Measurements from ENCODE around the gene SHB.
"Not testable (repeated sequence)": the region's sequence is repeated elsewhere in the genome, so short reads cannot be mapped to it uniquely, and the experiment has no call there.

SHB gene

GRCh38 chr9:37906312-37907239, 162.5 kb downstream of the SHB start:
- DNase-seq, result no peak

GRCh38 chr9:37905776-37906175, 163.3 kb downstream of the SHB start:
- DNase-seq, result no peak

- no peak for DNase-seq
Measured at GRCh38 chr9:37905131-37905505, 163.9 kb downstream of the SHB start.

DNA sequence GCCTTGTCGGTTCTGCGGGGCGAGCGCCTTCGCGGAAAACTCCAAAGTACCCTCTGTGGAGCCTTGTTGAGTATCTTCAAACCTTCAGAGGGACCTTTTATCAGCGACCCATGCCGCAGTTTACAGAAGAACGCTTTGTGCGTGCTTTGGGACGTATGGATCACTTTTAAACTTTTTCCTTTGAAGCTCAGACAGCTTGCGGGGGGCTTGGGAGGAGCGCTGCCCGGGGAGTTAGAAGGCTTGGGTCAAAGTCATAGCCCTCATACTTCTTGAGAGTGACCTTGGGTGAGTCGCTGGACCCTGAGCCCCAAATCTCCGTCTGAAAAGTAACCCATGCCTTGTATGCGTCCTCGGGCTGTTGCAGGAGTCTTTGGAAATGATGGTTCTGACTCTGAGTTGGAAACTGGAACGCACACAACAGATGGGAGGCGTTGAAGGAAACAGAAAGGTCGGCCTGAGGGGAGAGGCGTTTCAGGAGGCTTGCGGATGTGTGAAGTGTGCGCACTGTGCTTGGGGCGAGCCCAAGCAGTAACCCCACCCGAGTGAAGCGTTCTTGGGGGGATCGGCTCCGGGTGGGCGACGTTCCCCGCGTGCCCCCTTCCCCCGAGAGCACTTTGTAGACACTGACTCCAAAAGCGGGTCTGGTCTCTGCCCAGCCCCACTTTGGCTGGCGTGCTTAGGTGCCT, 164.4 kb downstream of the SHB start:
- peak in 2 of 56 donors; percentile 58 to 59 for DNase-seq

GRCh38 chr9:37903647-37904444, 165.2 kb downstream of the SHB start, which contains the start of gene SLC25A51:
Gene SLC25A51, minus strand, starts transcription at chr9:37904127. Its CDS starts 15,577 bp downstream, at chr9:37888550.
- DNase-seq, result peak; percentile 45 to 98 (median 88)

DNA sequence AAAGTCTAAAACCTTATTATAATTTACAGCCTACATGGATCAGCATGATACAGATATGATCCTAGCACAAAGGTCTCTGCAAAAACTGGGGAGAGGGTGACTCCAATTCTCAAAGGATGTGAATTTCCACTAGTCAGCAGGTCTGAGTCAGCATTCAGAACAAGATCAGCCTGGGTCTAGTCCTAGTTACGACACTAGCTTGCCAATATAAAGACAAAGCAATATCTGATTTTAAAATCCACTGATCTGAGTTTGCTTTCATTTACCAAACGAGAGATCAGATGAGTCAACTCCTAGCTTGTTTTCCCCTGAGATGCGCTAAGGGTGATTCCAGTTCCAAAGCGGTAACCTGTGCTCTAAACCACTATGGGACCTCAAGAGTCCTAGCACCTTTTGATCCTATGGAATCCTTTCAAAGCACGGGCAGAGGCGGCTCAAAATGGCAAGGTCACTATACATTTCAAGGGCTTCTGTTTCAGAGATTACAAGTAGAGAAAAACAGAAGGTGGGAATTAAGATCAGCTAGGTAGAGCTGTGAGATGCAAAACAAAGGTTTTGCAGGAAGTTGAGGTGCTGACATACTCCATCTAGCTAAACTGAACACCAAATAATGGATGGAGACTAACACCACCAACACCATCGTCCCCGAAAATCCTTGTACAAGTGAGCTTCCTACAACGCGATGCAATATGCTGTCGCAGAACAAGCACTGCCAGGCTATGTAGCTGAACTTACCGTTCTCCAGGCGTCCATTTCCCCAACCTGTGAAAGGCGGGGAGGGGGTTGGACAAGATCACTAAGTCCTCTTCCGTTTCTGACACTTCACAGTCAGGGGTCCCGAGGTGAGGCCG, 166.0 kb downstream of the SHB start:
- DNase-seq, result peak in 1 of 56 donors; percentile 64

- no peak for DNase-seq
Measured at GRCh38 chr9:37902131-37902530, 166.9 kb downstream of the SHB start.

DNA sequence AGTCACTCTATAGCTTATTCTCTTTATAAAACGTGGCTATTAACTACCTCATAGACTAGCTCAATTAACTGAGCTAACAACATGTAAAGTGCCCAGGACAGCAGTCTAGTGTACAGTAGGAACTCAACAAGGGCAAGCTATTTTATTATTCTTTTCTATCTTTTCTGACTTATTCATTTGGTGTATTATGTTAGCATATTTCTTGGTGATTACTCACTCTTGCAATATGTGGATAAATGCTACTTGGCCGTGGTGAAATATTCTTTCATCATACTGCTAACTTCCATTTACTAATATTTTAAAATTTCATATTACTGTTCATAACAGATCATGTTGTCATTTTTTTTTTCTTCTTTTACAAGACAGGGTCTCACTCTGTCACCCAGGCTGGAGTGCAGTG, 170.0 kb downstream of the SHB start:
- no peak for DNase-seq

- DNase-seq, result no peak
Measured at GRCh38 chr9:37897665-37898064, 171.4 kb downstream of the SHB start.

GRCh38 chr9:37892063-37892462, 177.0 kb downstream of the SHB start:
- no peak for DNase-seq

GRCh38 chr9:37891042-37891441, 178.0 kb downstream of the SHB start:
- DNase-seq, result not testable (repeated sequence)

GRCh38 chr9:37889536-37889935, 179.5 kb downstream of the SHB start:
- DNase-seq, result no peak

DNA sequence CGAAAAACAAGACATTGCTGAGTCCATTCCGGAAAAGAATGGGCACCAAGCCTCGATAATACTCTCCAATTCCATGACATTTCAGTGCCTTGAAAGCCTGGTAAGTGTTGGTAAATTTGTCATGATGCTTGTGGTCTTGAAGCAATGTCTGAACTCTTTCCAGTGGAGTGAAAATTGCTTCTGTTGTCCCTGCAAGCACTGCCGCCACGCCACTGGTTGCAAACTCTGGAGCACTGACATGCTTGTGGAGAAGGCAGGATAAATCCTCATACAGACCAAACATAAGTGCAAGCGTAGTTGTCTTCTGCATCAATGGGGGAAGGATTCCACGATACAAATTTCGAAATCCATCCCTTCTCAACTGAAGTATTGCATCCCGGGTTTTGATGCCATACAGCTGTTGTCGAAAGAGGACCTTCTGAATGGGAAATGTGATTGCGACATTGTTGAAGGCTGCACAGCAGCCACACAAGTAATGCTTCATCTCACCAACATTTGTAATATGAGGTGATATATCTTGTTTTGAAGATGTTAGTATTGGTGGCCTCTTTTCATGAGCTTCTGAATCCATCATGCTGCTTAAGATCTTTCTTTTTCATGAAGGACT, 180.9 kb downstream of the SHB start:
- not testable (repeated sequence) for DNase-seq

- no peak for DNase-seq
Measured at GRCh38 chr9:37880916-37881479, 188.0 kb downstream of the SHB start.

DNA sequence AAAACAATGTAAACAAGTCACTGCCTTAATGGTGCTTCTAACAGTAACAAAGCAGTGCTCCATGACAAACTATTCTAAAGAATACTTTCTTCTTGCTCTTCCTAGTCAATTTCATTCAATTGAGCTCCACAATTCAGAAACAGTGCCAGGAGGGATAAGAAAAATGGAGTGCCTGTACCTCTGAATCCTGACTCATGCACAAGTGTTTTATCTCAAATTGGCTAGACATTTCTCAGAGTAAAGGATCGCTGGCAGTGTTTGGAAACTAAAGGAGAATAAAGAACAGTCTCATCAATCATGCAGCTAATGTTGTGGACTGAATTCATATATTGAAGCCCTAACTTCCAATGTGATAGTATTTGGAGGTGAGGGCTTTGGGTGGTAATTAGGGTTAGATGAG, 192.7 kb downstream of the SHB start:
- no peak for DNase-seq

- DNase-seq, result no peak
Measured at GRCh38 chr9:37873955-37874354, 195.1 kb downstream of the SHB start.

- no peak for DNase-seq
Measured at GRCh38 chr9:37870799-37871176, 198.2 kb downstream of the SHB start.

GRCh38 chr9:37870081-37870798, 198.8 kb downstream of the SHB start:
- DNase-seq, result no peak

All from amygdala (tissue), 56 donors.